HL-60 (cell line): ENCODE results near the gene EPHB2.

Source experiments
- DNase-seq, 2 experiments: peaks; one replicate each; pipeline ENCODE4 v3.0.0-alpha.2; 2010 to 2020; ENCODE audit warnings: low read depth in 1 of 2, low spot score in 1 of 2
- H3K27ac ChIP-seq: fragments of 250-450 bp; sonication (Bioruptor Pico); replicated peaks from 2 replicates; pipeline ENCODE4 v1.5.1; 2020; ENCODE audit warnings: mild to moderate bottlenecking, moderate library complexity
- H3K27me3 ChIP-seq: fragments of 250-450 bp; sonication (Bioruptor Pico); 2 replicates; pipeline ENCODE4 v1.5.1; 2021; ENCODE audit warnings: mild to moderate bottlenecking, moderate library complexity; ENCODE audit not compliant: insufficient read depth, poor library complexity, severe bottlenecking
- H3K4me3 ChIP-seq: replicated peaks from 2 replicates; pipeline ENCODE4 v1.5.1; 2011; ENCODE audit warnings: mild to moderate bottlenecking, control low read depth, low read length; ENCODE audit not compliant: insufficient read depth
- CTCF ChIP-seq: IDR thresholded peaks from one replicate; pipeline ENCODE4 v1.5.1; 2011; ENCODE audit warnings: low read length, control low read depth, inconsistent platforms; ENCODE audit not compliant: insufficient read depth
- GABPA ChIP-seq: IDR thresholded peaks from 2 replicates; pipeline ENCODE4 v1.6.1; 2012; ENCODE audit warnings: low read depth
- POLR2AphosphoS5 ChIP-seq: IDR thresholded peaks from 2 replicates; pipeline ENCODE4 v1.6.1; 2012; ENCODE audit warnings: low read depth
- REST ChIP-seq: IDR thresholded peaks from 2 replicates; pipeline ENCODE4 v1.6.1; 2012; ENCODE audit warnings: low read depth; ENCODE audit not compliant: insufficient replicate concordance
- SPI1 ChIP-seq: IDR thresholded peaks from 2 replicates; pipeline ENCODE4 v1.6.1; 2012; ENCODE audit warnings: low read depth, mild to moderate bottlenecking, borderline replicate concordance

EPHB2 gene

GRCh38 chr1:22738522-22738921 is 27.9 kb downstream of the EPHB2 start:
- H3K4me3 ChIP-seq: no peak overlapping the region
- H3K27ac ChIP-seq: no peak overlapping the region
- H3K27me3 ChIP-seq: peaks cover 4% of the 10 kb centered on the region
- no peak for DNase-seq
- TF ChIP-seq SPI1 (no peak), POLR2AphosphoS5 (no peak), REST (no peak), GABPA (no peak), CTCF (no peak)

GRCh38 chr1:22739648-22740385 is 29.2 kb downstream of the EPHB2 start:
- no peak for DNase-seq
- H3K27ac ChIP-seq: no peak overlapping the region
- H3K4me3 ChIP-seq: no peak overlapping the region
- H3K27me3 ChIP-seq: peaks cover 4% of the 10 kb centered on the region
- TF ChIP-seq REST: no peak
- no peak for TF ChIP-seq SPI1
- TF ChIP-seq GABPA: no peak
- no peak for TF ChIP-seq POLR2AphosphoS5
- TF ChIP-seq CTCF: no peak

- no peak for DNase-seq
- Histone ChIP-seq H3K4me3 (no peak overlapping the region), H3K27me3 (peaks cover 4% of the 10 kb centered on the region), H3K27ac (no peak overlapping the region)
- no peak for TF ChIP-seq GABPA
Measured at GRCh38 chr1:22741118-22741517, 30.5 kb downstream of the EPHB2 start.

GRCh38 chr1:22745669-22746585 is 35.3 kb downstream of the EPHB2 start:
- Histone ChIP-seq H3K27ac (peak overlapping the region; percentile 15), H3K4me3 (no peak overlapping the region), H3K27me3 (peaks cover 4% of the 10 kb centered on the region)
- TF ChIP-seq CTCF (no peak), POLR2AphosphoS5 (no peak), GABPA (no peak), REST (no peak), SPI1 (0 out of 2 replicates have a peak, but pooled peaks have one; percentile 3)
- peak; percentile 72 to 80 for DNase-seq
